ENCODE measurements around the gene ZNF653.

Gene ZNF653

GRCh38 chr19:11510444-11510843 is 4.8 kb upstream of the ZNF653 start:
- no peak for FAIRE-seq

DNA sequence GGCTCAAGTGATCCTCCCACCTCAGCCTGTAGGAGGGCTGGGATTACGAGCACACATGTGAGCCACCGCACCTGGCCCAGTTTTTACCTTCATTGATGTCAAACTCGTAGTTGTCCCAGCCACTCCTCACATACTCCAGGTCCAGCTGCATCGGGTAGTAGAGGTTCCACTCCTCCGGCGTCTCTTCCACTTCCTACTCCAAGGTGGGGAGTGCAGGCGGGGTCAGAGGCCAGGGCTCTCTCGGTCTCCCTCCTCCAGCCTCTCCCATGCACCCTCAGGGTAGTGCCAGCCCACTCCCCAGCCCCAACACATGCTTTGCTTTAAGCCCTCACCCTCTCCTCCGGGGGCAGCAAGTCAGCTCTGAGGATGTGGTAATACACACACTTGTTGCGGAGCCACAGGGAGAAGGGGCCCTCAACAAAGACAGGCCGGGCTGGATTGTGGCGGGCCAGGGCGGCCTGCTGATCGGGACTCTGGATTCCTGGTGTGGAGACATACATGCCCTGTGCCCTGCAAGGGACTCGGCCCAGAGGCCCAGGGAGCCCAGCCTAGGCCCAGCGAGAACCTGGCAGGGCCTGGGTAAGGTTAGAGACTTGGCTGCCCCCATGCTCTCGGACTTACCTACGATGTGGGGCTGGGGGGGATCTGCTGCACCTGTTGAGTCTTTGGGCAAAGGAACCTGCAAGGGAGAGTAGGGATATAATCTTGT is 1.9 kb upstream of the ZNF653 start:
- no peak for FAIRE-seq

- no peak for FAIRE-seq
These were observed 1.3 kb upstream of the ZNF653 start for GRCh38 chr19:11506967-11507366.

DNA sequence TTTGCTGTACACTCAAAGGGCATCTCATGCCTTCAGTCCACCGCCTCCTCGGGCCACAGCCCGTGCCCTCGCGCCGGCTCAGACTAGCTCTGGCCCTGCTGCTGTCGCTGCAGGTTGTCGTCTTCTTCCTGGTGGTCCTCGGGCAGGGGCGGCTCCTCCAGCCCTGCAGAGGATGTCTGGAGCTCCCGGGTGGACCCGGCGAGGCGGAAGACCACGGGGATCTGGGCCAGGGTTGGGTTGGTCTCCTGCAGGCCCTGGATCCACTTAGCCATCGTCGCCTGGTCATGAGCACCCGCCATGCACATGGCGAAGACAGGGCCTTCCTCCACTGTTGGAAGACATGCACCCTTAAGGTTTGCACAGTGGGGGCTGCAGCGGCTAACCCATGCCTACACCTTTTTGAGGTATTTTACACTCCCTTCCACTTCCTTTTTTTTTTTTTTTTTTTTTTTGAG is 489 bp upstream of the ZNF653 start:
- FAIRE-seq, result no peak

DNA sequence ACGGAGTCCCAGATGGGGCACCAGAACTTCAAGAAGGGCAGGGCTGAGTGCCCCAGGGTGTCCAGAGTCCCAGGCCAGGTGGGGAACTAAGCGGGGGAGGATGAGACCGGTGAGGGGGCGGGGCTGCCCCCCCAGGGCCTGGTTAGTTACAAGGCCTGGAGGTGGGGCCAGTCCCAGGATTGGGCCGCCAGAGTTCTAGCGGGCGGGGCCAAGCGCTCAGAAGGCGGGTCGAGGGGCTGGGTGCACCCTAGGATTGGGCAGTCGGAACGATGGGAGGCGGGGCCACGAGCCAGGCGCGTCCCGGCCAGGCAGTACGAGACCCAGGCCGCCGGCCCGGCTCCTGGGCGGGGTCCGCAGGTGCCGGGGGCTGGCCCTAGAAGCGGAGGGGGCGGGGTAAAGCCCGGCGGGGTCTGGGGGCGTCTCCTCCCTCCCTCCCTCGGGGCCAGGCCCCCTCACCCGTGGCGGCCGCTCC is 571 bp downstream of the ZNF653 start:
- FAIRE-seq, result peak; percentile 91

GRCh38 chr19:11504502-11505031 is 1.1 kb downstream of the ZNF653 start:
- FAIRE-seq, result no peak

DNA sequence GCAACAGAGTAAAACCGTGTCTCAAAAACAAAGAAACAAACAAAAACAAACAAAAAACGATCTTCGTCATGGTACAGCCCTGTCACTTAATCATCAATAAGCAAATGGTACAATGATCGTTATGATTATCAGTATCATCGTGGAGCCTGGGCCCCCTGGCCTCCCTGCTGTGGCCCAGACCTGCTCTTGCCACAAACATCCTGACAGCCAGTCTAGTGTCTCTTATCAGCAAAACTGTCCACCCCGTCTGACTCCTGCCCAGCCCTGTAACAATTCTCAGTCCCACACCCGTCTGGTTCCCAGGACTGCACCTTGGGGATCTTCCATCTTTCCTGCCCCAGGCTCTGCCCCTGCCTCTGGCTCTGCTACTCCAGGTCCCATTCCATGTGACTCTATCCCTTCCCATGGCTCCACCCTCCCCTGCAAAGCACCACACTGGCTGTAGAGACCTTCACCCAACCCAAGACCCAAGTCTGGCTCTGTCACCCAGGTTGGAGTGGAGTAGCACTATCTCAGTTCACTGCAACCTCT is 5.7 kb downstream of the ZNF653 start:
- FAIRE-seq, result no peak

GRCh38 chr19:11499220-11499726 is 6.4 kb downstream of the ZNF653 start:
- FAIRE-seq, result no peak

DNA sequence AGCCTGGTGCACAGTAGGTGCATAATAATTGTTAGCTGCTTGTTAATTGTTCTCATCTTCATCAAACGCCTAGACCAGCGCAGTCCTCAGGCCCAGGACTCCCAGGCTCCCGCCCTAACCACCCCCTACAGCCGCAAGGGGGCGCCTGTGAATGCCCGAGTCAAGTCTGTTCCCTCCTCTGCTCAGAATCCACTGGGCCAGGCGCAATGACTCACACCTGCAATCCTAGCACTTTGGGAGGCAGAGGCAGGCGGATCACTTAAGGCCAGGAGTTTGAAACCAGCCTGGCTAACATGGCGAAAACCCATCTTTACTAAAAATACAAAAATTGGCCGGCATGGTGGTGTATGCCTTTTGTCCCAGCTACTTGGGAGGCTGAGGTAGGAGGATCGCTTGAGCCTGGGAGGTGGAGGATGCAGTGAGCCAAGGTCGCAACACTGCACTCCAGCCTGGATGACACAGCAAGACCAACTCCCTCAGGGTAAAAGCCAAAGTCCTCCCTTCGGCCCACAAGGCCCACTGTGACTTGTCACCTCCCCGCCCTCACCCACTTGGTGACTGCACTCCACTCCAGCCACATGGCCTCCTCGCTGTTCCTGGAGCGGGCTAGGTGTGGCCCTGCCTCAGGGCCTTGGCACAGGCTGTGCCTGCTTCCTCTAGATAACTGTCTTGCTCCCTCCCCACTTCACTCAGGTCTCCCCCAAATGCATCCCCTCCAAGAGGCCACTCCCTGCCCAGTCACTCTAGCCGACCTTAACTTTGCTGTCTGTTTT is 9.1 kb downstream of the ZNF653 start:
- FAIRE-seq, result peak; percentile 35

GRCh38 chr19:11495885-11496284 is 9.8 kb downstream of the ZNF653 start:
- FAIRE-seq, result no peak

- FAIRE-seq, result no peak
These were observed 10.2 kb downstream of the ZNF653 start for GRCh38 chr19:11495481-11495880.

DNA sequence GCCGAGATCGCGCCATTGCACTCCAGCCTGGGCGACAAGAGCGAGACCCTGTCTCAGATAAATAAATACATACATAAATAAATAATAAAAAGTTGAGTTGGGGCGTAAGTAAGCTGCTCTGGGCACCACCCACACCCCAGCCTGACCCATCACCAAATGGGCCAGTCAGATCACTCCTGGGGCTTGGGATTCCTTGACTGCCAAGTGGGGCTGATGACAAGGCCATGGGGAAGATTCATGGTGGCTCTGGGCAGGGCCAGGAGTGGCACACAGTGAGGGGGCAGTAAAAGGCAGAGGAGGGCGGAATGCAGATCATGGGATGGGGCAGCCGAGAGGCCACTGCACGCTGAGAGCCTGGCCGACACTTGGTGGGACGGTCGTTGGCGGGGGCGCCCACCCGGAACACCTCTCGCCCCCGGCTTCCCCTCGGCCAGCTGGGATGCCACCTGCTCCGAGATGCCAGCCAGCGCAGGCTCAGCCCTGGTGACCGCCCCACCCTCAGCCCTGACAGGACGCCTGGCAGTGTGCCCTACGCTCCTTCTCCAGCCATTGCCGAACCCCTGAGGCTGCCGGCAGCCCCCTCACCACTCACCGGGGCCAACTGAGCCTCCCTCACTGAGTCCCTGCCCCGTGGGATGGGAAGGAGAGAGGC is 10.9 kb downstream of the ZNF653 start:
- FAIRE-seq, result no peak

DNA sequence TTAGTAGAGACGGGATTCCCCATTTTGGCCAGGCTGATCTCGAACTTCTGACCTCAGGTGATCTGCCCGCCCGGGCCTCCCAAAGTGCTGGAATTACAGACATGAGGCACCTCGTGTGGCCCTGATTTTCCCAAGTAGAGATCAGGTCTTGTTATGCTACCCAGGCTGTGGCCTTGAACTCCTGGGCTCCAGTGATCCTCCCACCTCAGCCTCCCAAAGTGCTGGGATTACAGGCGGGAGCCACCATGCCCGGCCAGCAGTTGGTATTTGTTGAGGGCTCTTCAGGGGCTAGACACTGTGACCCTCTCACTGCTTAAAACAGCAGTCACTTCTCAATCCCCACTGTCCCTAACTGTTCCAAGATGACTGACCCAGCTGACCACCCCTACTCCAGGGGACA is 16.3 kb downstream of the ZNF653 start:
- no peak for FAIRE-seq

DNA sequence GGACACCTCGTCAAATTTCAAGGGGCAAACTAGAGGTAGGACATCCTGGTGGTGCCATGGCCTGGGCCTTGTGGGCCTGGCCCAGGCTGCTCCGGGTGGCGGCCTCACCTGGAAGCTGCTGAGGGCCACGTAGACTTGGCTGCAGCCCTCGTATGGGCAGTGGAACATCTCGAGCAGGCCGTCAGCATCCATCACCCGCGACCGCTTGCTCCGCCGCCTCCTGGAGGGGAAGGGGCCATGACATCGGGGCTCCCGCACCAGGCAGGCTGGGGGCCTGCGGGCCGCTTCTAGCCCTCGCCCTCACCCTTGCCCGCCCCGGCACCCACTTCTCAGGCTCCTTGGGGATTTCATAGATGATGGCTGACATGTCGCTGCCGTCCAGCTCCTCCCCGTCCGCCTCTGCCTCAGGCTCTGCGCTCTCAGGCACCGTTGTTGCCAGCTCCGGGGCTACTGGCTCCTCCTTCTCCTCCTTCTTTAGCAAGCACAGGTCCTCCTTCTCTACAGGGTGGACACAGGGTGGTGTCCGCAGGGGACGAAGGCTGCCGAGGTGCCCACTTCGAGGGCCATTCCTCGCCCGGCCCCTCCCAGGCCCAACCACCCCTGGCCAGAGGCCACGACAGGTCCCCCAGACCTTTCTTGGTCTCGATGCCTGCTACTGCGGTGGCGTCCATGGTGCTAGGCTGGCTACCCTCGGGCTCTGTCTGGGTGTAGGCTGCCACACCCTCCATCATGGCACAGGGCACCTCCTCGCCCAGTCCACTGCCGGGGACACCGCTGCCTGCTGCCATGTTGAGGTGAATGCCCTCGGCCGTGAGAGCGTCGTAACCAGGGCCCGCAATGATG is 18.8 kb downstream of the ZNF653 start:
- FAIRE-seq, result no peak

- FAIRE-seq, result no peak
These were observed 20.3 kb downstream of the ZNF653 start for GRCh38 chr19:11485245-11485837.

- FAIRE-seq, result no peak
These were observed 22.1 kb downstream of the ZNF653 start for GRCh38 chr19:11483366-11484111.

GRCh38 chr19:11482384-11483050 is 23.1 kb downstream of the ZNF653 start:
- FAIRE-seq, result no peak

- no peak for FAIRE-seq
These were observed 23.9 kb downstream of the ZNF653 start for GRCh38 chr19:11481534-11482383.
